MM.1S (cell line): Measurements from ENCODE around the gene RAB8A.
"Not testable (repeated sequence)": the region's sequence is repeated elsewhere in the genome, so short reads cannot be mapped to it uniquely, and the experiment has no call there.

Source experiments
- DNase-seq: peaks from one replicate; pipeline ENCODE4 v3.0.0-alpha.2; 2015
- H2AFZ ChIP-seq: fragments of 300-600 bp; sonication (generic); 2 replicates; pipeline ENCODE4 v1.6.0; 2016; ENCODE audit warnings: antibody characterized with exemption, low read length
- H3F3A ChIP-seq: fragments of 300-600 bp; sonication (generic); 2 replicates; pipeline ENCODE4 v1.6.1; 2016; ENCODE audit warnings: mild to moderate bottlenecking, antibody characterized with exemption, low read length, moderate library complexity, mixed read lengths; ENCODE audit not compliant: insufficient read depth
- H3K27ac ChIP-seq: fragments of 300-600 bp; sonication (generic); 2 replicates; pipeline ENCODE4 v1.5.1; 2016; ENCODE audit warnings: mild to moderate bottlenecking, low read length
- H3K27me3 ChIP-seq: fragments of 300-600 bp; sonication (generic); replicated peaks from 2 replicates; pipeline ENCODE4 v1.6.0; 2016; ENCODE audit warnings: low read length; ENCODE audit not compliant: insufficient read depth
- H3K36me3 ChIP-seq: fragments of 300-600 bp; sonication (generic); replicated peaks from 2 replicates; pipeline ENCODE4 v1.6.1; 2016; ENCODE audit warnings: mild to moderate bottlenecking, low read length, mixed read lengths; ENCODE audit not compliant: insufficient read depth
- H3K4me1 ChIP-seq: fragments of 300-600 bp; sonication (generic); 2 replicates; pipeline ENCODE4 v1.6.1; 2016; ENCODE audit warnings: low read length, mixed read lengths
- H3K4me2 ChIP-seq: fragments of 300-600 bp; sonication (generic); 2 replicates; pipeline ENCODE4 v1.6.0; 2016; ENCODE audit warnings: low read depth, low read length
- H3K4me3 ChIP-seq: fragments of 300-600 bp; sonication (generic); 2 replicates; pipeline ENCODE4 v1.5.1; 2016; ENCODE audit warnings: low read length, mixed read lengths
- H3K79me2 ChIP-seq: fragments of 300-600 bp; sonication (generic); 2 replicates; pipeline ENCODE4 v1.6.1; 2016; ENCODE audit warnings: mixed run types, low read length, mixed read lengths
- H3K9ac ChIP-seq: fragments of 300-600 bp; sonication (generic); 2 replicates; pipeline ENCODE4 v1.6.1; 2016; ENCODE audit warnings: low read length, mixed read lengths
- H3K9me2 ChIP-seq: fragments of 300-600 bp; sonication (generic); replicated peaks from 2 replicates; pipeline ENCODE4 v1.6.1; 2016; ENCODE audit warnings: mild to moderate bottlenecking, low read length, mixed read lengths; ENCODE audit not compliant: insufficient read depth
- H3K9me3 ChIP-seq: fragments of 300-600 bp; sonication (generic); replicated peaks from 2 replicates; pipeline ENCODE4 v1.6.1; 2016; ENCODE audit warnings: mild to moderate bottlenecking, low read length, mixed read lengths; ENCODE audit not compliant: insufficient read depth
- H4K20me1 ChIP-seq: fragments of 300-600 bp; sonication (generic); 2 replicates; pipeline ENCODE4 v1.6.1; 2016; ENCODE audit warnings: mild to moderate bottlenecking, low read length, moderate library complexity, mixed read lengths; ENCODE audit not compliant: insufficient read depth
- EZH2 ChIP-seq: fragments of 300-600 bp; sonication (generic); optimal IDR thresholded peaks from 2 replicates; pipeline ENCODE3; 2017; ENCODE audit warnings: low read depth, mild to moderate bottlenecking, antibody characterized with exemption, low read length, mixed read lengths
- EZH2phosphoT487 ChIP-seq: fragments of 300-600 bp; sonication (generic); IDR thresholded peaks from 2 replicates; pipeline ENCODE4 v1.6.1; 2018; ENCODE audit warnings: antibody characterized with exemption, low read length
- TF ChIP-seq, protein P1 (sequence below): fragments of 300-600 bp; sonication (generic); IDR thresholded peaks from 2 replicates; pipeline ENCODE4 v1.5.1; 2016; ENCODE audit warnings: antibody characterized with exemption, low read length, mixed read lengths

Gene RAB8A

DNA sequence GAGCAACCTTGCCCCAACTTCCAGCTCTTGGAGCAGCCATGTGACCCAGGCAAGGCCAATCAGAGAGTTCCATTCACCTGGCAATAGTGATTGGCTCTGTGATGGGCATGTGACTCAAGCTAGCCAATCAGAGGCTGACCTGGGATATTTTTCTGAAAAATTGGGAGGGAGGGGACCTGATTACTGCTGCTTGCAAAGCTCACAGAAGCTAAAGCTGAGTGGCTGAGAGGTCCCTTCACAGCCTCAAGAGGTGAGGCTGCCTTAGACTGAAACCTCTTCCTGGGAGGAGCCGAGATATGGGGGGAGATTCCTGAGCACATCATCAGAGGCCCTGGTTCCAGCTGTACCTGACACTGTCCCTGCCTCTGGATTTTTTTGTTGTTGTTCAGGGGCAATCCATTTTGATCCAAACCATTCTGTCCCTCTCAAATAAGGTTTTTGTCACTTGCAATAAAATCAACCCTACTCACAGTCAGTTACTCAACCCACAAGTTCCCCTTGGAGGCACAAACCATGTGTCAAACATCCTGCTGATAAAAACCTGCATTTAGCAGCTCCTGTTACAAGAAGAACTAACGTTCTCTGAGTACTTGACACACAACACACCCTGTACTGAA is 56.9 kb downstream of the RAB8A start:
- no peak overlapping the region for H2AFZ ChIP-seq
- DNase-seq: no peak
- H3K9me2 ChIP-seq: no peaks in the 10 kb centered on the region
- no peaks in the 10 kb centered on the region for H3K27me3 ChIP-seq
- TF ChIP-seq EZH2: no peak
- TF ChIP-seq EZH2phosphoT487: no peak
- TF ChIP-seq, protein P1, sequence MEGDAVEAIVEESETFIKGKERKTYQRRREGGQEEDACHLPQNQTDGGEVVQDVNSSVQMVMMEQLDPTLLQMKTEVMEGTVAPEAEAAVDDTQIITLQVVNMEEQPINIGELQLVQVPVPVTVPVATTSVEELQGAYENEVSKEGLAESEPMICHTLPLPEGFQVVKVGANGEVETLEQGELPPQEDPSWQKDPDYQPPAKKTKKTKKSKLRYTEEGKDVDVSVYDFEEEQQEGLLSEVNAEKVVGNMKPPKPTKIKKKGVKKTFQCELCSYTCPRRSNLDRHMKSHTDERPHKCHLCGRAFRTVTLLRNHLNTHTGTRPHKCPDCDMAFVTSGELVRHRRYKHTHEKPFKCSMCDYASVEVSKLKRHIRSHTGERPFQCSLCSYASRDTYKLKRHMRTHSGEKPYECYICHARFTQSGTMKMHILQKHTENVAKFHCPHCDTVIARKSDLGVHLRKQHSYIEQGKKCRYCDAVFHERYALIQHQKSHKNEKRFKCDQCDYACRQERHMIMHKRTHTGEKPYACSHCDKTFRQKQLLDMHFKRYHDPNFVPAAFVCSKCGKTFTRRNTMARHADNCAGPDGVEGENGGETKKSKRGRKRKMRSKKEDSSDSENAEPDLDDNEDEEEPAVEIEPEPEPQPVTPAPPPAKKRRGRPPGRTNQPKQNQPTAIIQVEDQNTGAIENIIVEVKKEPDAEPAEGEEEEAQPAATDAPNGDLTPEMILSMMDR: no peak
- no peaks in the 10 kb centered on the region for H4K20me1 ChIP-seq
- H3K4me2 ChIP-seq: no peak overlapping the region
- no peaks in the 10 kb centered on the region for H3K79me2 ChIP-seq
- no peaks in the 10 kb centered on the region for H3F3A ChIP-seq
- no peaks in the 10 kb centered on the region for H3K36me3 ChIP-seq
- no peak overlapping the region for H3K9ac ChIP-seq
- H3K4me3 ChIP-seq: no peak overlapping the region
- H3K4me1 ChIP-seq: peaks cover 19% of the 10 kb centered on the region; the same call in 1 of the 2 replicates
- no peaks in the 10 kb centered on the region for H3K9me3 ChIP-seq
- no peak overlapping the region for H3K27ac ChIP-seq

DNA sequence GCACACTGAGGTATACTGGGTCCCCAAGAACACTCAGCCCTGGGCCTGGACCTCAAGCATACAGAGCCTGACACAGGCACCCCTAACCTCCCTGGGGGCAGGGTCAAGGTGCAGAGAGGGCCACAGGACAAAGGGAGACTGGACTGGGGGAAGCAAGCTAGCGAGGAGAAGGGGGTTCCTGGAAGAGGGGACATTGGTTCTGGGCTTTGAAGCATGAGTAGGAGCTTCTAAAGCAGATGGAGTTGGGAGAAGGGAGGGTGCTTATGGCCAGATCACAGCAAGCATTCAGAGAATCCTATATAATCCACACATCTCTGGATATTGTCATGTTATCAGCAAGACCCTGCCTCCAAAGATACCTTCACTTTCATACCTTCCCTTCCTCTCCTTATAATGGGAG is 58.4 kb downstream of the RAB8A start:
- no peak overlapping the region for H3K9ac ChIP-seq
- no peaks in the 10 kb centered on the region for H3K27me3 ChIP-seq
- DNase-seq: no peak
- H3F3A ChIP-seq: no peaks in the 10 kb centered on the region
- H3K4me3 ChIP-seq: no peak overlapping the region
- H3K27ac ChIP-seq: no peak overlapping the region
- H3K36me3 ChIP-seq: no peaks in the 10 kb centered on the region
- H3K79me2 ChIP-seq: no peaks in the 10 kb centered on the region
- H4K20me1 ChIP-seq: no peaks in the 10 kb centered on the region
- no peak overlapping the region for H2AFZ ChIP-seq
- H3K4me1 ChIP-seq: peaks cover 23% of the 10 kb centered on the region
- no peak overlapping the region for H3K4me2 ChIP-seq
- H3K9me2 ChIP-seq: no peaks in the 10 kb centered on the region
- no peaks in the 10 kb centered on the region for H3K9me3 ChIP-seq
- TF ChIP-seq EZH2 (no peak), EZH2phosphoT487 (no peak)
- TF ChIP-seq, protein P1: no peak

DNA sequence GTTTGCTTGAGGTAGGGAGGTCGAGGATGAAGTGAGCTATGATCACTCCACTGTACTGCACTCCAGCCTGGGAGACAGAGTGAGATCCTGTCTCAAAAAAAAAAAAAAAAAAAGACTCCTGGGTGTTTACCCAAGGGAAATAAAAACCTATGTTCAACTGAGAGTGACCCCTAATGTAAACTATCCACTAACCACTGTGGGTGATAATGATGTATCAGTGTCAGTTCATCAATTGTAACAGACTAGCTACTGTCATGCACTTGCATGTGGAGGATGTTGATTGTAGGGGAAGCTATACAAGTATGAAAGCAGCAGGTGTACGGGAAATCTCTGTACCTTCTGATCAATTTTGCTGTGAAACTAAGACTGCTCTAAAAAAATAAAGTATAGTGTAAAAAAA is 64.3 kb downstream of the RAB8A start:
- Histone ChIP-seq H3K9ac (peak overlapping the region; percentile 14; the same call in 1 of the 2 replicates), H3K9me2 (no peaks in the 10 kb centered on the region), H3K79me2 (no peaks in the 10 kb centered on the region), H3K4me3 (no peak overlapping the region), H2AFZ (no peak overlapping the region), H4K20me1 (no peaks in the 10 kb centered on the region), H3K36me3 (no peaks in the 10 kb centered on the region), H3K27me3 (no peaks in the 10 kb centered on the region), H3K9me3 (no peaks in the 10 kb centered on the region), H3K4me2 (0 out of 2 replicates have a peak overlapping the region, but pooled peaks have one; percentile 16), H3F3A (peaks cover 17% of the 10 kb centered on the region), H3K27ac (peak overlapping the region; percentile 85), H3K4me1 (peaks cover 26% of the 10 kb centered on the region)
- TF ChIP-seq, protein P1: no peak
- no peak for TF ChIP-seq EZH2phosphoT487
- TF ChIP-seq EZH2: no peak
- peak; percentile 84 for DNase-seq

DNA sequence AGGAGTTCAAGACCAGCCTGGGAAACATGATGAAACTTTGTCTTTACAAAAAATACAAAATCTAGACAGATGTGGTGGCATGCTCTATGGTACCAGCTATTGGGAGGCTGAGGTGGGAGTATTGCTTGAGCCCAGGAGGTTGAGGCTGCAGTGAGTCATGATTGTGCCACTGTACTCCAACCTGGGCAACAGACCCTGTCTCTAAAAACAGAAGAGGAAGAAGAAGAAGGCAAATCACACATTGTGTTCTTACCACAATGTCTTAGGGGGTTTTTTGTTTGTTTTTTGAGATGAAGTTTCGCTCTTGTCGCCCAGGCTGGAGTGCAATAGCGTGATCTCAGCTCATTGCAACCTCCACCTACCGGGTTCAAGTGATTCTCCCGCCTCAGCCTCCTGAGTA is 67.2 kb downstream of the RAB8A start:
- H3K9ac ChIP-seq, DNase-seq, H3K4me2 ChIP-seq, H3K36me3 ChIP-seq, H3K79me2 ChIP-seq, H3K27me3 ChIP-seq, H3K9me2 ChIP-seq, H3K4me3 ChIP-seq, H3K9me3 ChIP-seq, H4K20me1 ChIP-seq, H2AFZ ChIP-seq, H3K27ac ChIP-seq: not testable (repeated sequence)
- Histone ChIP-seq H3F3A (peaks cover 23% of the 10 kb centered on the region), H3K4me1 (peaks cover 15% of the 10 kb centered on the region)
